NT2/D1 (cell line): ENCODE measurements around the gene DCLK1.

Experiments used
- DNase-seq: peaks from one replicate; pipeline ENCODE4 v3.0.0-alpha.2; 2011; ENCODE audit warnings: low read depth, low spot score
- H3K27me3 ChIP-seq: 2 replicates; pipeline ENCODE4 v1.6.0; 2011; ENCODE audit warnings: mild to moderate bottlenecking; ENCODE audit not compliant: insufficient read length, insufficient read depth
- H3K36me3 ChIP-seq: 2 replicates; pipeline ENCODE4 v1.6.1; 2011; ENCODE audit warnings: mild to moderate bottlenecking, low read length, mixed read lengths; ENCODE audit not compliant: insufficient read depth, insufficient read length
- H3K4me1 ChIP-seq: 2 replicates; pipeline ENCODE4 v1.5.1; 2011; ENCODE audit not compliant: insufficient read depth, insufficient read length
- H3K4me3 ChIP-seq: 2 replicates; pipeline ENCODE4 v1.5.1; 2011; ENCODE audit warnings: low read depth; ENCODE audit not compliant: insufficient read length
- H3K9ac ChIP-seq: 2 replicates; pipeline ENCODE4 v1.6.0; 2011; ENCODE audit warnings: low read depth; ENCODE audit not compliant: insufficient read length
- H3K9me3 ChIP-seq: 2 replicates; pipeline ENCODE4 v1.5.1; 2011; ENCODE audit warnings: mild to moderate bottlenecking, low read length; ENCODE audit not compliant: insufficient read depth
- SUZ12 ChIP-seq: IDR thresholded peaks from 2 replicates; pipeline ENCODE4 v1.6.1; 2011; ENCODE audit not compliant: insufficient read length, insufficient read depth; ENCODE audit errors: extremely low read depth
- YY1 ChIP-seq: IDR thresholded peaks from 2 replicates; pipeline ENCODE4 v1.6.1; 2011; ENCODE audit not compliant: insufficient read length, insufficient read depth
- ZNF274 ChIP-seq: IDR thresholded peaks from 2 replicates; pipeline ENCODE4 v1.6.1; 2011; ENCODE audit warnings: mild to moderate bottlenecking, low read depth, low read length

The DCLK1 gene

GRCh38 chr13:35833608-35834275 is 297.4 kb downstream of the DCLK1 start:
- Histone ChIP-seq H3K4me3 (no peak overlapping the region), H3K4me1 (peaks cover 2% of the 10 kb centered on the region), H3K9me3 (no peaks in the 10 kb centered on the region), H3K36me3 (peaks cover 29% of the 10 kb centered on the region), H3K9ac (no peak overlapping the region), H3K27me3 (no peaks in the 10 kb centered on the region)
- no peak for DNase-seq
- TF ChIP-seq YY1 (no peak), ZNF274 (no peak), SUZ12 (no peak)

- no peak for DNase-seq
- TF ChIP-seq SUZ12 (no peak), YY1 (no peak), ZNF274 (no peak)
- H3K9ac ChIP-seq = no peak overlapping the region
- peaks cover 29% of the 10 kb centered on the region for H3K36me3 ChIP-seq
- H3K4me1 ChIP-seq = peaks cover 2% of the 10 kb centered on the region
- H3K9me3 ChIP-seq = no peaks in the 10 kb centered on the region
- H3K27me3 ChIP-seq = no peaks in the 10 kb centered on the region
- H3K4me3 ChIP-seq = no peak overlapping the region
These were observed 298.2 kb downstream of the DCLK1 start for GRCh38 chr13:35833031-35833430.

- Histone ChIP-seq H3K4me3 (no peak overlapping the region), H3K9me3 (no peaks in the 10 kb centered on the region), H3K9ac (no peak overlapping the region), H3K36me3 (peaks cover 30% of the 10 kb centered on the region), H3K27me3 (no peaks in the 10 kb centered on the region), H3K4me1 (peaks cover 2% of the 10 kb centered on the region)
- TF ChIP-seq YY1 (no peak), SUZ12 (no peak), ZNF274 (no peak)
- DNase-seq = no peak
These were observed 298.6 kb downstream of the DCLK1 start for GRCh38 chr13:35832551-35832950.

GRCh38 chr13:35830850-35831450 is 300.2 kb downstream of the DCLK1 start:
- H3K36me3 ChIP-seq = peaks cover 36% of the 10 kb centered on the region
- TF ChIP-seq SUZ12 (no peak), YY1 (no peak), ZNF274 (no peak)
- no peak overlapping the region for H3K4me3 ChIP-seq
- no peak overlapping the region for H3K9ac ChIP-seq
- H3K4me1 ChIP-seq = peaks cover 2% of the 10 kb centered on the region
- no peaks in the 10 kb centered on the region for H3K9me3 ChIP-seq
- no peak for DNase-seq
- H3K27me3 ChIP-seq = no peaks in the 10 kb centered on the region

GRCh38 chr13:35826626-35827254 is 304.4 kb downstream of the DCLK1 start:
- no peak overlapping the region for H3K9ac ChIP-seq
- DNase-seq = no peak
- TF ChIP-seq YY1 (no peak), SUZ12 (no peak), ZNF274 (no peak)
- no peaks in the 10 kb centered on the region for H3K9me3 ChIP-seq
- no peaks in the 10 kb centered on the region for H3K4me1 ChIP-seq
- no peak overlapping the region for H3K4me3 ChIP-seq
- H3K27me3 ChIP-seq = no peaks in the 10 kb centered on the region
- peaks cover 27% of the 10 kb centered on the region for H3K36me3 ChIP-seq

GRCh38 chr13:35824825-35825224 is 306.4 kb downstream of the DCLK1 start:
- no peak for DNase-seq
- no peaks in the 10 kb centered on the region for H3K27me3 ChIP-seq
- H3K4me1 ChIP-seq = no peaks in the 10 kb centered on the region
- H3K36me3 ChIP-seq = peaks cover 34% of the 10 kb centered on the region
- H3K4me3 ChIP-seq = no peak overlapping the region
- H3K9me3 ChIP-seq = no peaks in the 10 kb centered on the region
- TF ChIP-seq ZNF274 (no peak), SUZ12 (no peak), YY1 (no peak)
- no peak overlapping the region for H3K9ac ChIP-seq

- H3K9ac ChIP-seq = no peak overlapping the region
- TF ChIP-seq ZNF274 (no peak), SUZ12 (no peak), YY1 (no peak)
- no peaks in the 10 kb centered on the region for H3K4me1 ChIP-seq
- H3K9me3 ChIP-seq = no peaks in the 10 kb centered on the region
- DNase-seq = no peak
- no peak overlapping the region for H3K4me3 ChIP-seq
- H3K27me3 ChIP-seq = no peaks in the 10 kb centered on the region
- H3K36me3 ChIP-seq = peaks cover 32% of the 10 kb centered on the region
These were observed 306.8 kb downstream of the DCLK1 start for GRCh38 chr13:35824395-35824794.
